GM21619 (cell line): ENCODE measurements around the gene RNF126.
"Not testable (repeated sequence)": the region's sequence is repeated elsewhere in the genome, so short reads cannot be mapped to it uniquely, and the experiment has no call there.

ENCODE experiments used
- ATAC-seq: cut with Tn5 transposase; IDR thresholded peaks from one replicate; pipeline ENCODE4 v1.9.1; 2021; ENCODE audit not compliant: unreplicated experiment

RNF126 gene

GRCh38 chr19:662962-663681 is at the start of gene RNF126:
Gene RNF126, minus strand, starts transcription at chr19:663214. Its CDS starts 93 bp downstream, at chr19:663121.
- peak; percentile 46 for ATAC-seq

DNA sequence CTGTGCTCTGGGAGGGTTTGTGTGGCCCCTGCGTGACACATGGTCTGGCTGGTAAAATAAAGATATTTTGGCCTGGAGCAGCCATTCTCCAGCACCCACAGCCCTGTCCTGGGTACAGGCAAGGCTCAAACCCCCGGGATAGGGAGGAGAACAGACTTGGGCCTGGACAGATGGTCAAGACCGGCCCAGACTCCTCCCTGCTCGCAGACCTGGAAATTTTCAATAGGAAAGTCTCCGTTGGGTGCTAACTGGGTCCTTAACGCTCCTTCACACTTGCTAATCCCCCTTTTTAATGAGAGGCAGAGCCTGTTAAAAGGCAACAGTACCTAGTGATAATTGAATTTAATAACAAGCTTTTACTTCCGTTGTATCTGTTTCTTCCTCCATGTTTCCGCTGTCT is 48.2 kb upstream of the RNF126 start:
- no peak for ATAC-seq

DNA sequence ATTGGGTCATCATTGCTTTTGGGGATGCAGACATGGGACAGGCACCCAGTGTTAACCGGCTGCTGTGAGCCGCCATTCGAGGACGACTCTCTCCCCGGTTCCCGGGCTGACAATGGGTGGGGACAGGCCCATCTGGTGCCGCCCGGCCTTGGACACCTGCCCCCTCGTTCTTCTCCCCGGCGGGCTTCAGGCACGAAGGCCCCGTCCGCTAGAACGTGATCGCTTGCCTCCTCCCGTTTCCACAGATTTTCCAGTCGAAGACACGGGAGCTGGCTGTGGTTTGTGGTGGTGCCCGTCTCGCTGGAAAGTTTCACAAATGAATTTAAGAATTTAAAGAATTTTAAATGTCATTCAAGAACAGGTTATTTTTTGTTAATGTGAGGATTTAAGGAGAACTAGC is 47.8 kb upstream of the RNF126 start:
- no peak for ATAC-seq

DNA sequence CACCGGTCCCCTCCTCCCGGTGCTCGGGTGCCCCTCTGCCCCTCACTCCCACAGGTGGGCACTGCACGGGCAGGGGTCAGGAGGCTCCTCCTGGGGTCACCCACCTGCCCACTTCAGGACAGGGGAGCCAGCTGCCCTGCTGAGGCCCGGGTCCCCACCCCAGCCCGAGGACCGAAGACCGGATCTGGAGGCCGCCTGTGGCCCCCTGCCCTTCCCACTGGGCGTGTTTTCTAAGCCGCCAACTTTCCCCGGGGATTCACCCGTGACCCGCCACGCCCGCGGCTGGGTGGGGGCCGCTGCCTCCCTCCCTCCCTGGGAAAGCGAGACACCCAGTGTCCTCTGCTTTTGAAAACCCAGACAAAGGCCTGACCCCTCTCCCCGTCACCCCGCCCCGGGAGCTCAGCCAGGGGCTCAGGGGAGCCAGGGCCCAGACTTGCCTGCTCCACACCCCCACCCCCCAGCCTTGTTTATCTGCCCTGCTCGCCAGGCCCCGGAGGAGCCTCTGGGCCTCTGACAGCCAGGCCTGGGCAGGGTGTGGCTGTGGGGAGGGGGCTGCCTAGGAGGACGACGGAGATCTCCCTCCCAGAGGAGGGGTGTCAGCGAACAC is 47.1 kb upstream of the RNF126 start:
- ATAC-seq = no peak

DNA sequence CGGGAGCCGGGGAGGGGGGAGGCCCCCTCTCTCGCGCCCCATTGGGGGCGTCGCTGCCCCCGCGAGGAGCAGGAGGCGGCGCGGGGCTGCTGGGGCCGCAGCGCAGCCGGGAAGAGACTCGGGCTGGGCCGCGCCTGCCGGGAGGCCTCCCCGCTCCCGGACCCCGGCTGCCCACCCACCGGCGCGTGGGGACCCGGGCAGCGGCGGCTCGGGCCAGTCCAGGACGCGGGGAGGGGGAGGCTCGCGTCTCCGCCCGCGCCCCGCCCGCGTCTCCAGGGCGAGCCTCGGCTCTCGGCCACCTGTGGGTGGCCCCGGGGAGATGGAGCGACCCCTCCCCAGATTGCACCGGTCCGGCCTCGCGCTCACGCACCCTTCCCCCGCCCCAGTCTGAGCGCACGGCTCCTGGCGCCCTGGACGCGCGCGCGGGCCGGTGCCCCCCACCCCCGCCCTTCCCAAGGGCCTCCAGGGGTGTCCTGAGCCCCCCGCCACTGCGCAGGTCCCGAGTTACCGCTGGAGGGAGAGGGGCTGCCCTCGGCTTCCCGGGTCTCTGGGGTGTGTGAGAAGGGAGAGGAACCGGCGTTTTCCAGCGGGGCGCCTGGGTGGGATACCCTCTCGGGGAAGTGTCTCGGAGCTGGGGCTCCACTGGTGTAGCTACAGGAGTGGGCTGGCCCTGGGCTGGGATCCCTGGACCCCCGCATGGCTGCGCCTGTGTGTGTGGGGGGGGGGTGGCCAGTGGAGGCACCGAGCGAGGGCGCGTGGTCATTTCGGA is 46.4 kb upstream of the RNF126 start:
- ATAC-seq = no peak

DNA sequence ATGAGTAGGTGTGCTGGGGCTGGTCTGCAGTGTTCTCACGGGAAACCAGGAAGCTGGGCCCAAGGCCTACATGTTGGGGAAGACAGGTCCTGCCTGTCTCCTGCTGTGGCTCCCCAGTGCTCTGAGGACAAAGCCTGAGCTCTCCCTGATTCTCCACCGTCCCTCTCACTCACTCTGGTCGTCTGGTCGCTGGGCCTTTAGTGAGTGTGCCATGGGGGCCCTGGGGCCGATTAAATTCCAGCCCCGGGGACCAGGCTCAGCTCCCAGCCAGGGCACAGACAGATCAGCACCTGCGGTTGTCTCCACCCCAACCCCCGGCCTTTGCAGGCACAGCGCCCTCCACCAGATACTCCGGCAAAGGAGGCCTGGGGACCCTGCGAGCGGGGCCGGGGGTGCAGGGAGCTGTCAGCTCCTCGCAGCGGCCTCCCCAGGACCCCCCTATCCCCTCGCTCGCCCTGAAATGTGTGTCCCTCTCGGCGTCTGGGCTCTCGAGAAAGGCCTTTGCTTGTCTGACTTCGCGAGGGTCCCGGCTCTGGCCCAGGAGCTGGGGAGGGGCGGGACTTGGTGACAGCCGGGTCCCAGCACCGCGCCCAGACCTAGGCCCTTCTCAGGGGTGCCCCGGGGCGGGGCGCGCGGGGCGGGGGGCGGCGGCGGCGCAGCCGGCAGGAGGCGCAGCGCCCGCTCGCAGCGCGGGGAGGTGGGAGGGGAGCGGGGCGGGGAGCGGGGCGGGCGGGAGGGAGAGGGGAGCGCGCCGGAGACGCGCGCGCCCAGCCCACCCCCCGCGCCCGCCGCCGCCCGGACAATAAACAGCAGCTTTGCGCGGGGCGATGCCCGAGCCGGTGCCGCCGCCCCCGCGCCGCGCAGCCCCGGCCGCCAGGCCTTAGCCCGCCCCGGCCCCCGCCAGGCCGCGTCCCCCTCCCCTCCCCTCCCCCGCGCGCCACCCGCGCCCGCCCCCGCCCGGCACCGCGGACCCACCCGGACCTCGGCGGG is 45.4 kb upstream of the RNF126 start, which contains the start of gene PALM:
TSS of gene PALM (plus strand) at position 782 of the 990 bp plus-strand sequence. CDS start 212 bp downstream, outside the sequence.
- ATAC-seq = no peak

- ATAC-seq = no peak
Observed at GRCh38 chr19:704447-704741, 41.4 kb upstream of the RNF126 start.

GRCh38 chr19:703651-704446 is 40.8 kb upstream of the RNF126 start:
- ATAC-seq = no peak

DNA sequence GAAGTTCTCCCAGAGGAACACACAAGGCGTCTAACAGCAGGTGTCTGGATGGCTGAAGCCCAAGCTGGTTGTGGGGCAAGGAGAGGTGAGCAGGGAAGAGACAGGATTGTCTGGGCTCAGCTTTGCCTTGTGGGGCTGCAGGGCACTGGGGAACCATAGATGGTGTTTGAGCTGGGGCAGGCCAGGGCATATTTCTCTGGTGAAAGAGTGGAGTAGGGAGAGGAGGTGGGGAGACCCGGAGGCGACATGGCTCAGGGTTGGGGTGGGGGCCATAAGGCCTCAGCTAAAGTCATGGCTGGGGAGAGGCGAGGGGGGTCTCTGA is 40.3 kb upstream of the RNF126 start:
- no peak for ATAC-seq

DNA sequence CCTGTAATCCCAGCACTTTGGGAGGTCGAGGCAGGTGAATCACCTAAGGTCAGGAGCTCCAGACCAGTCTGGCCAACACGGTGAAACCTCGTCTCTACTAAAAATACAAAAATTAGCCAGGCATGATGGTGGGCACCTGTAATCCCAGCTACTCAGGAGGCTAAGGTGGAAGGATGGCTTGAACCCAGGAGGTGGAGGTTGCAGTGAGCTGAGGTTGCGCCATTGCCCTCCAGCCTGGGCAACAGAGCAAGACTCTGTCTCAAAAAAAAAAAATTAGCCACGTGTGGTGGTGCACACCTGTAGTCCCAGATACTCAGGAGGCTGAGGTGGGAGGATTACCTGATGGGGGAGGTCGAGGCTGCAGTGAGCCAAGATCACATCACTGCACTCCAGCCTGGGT is 39.8 kb upstream of the RNF126 start:
- ATAC-seq = not testable (repeated sequence)

DNA sequence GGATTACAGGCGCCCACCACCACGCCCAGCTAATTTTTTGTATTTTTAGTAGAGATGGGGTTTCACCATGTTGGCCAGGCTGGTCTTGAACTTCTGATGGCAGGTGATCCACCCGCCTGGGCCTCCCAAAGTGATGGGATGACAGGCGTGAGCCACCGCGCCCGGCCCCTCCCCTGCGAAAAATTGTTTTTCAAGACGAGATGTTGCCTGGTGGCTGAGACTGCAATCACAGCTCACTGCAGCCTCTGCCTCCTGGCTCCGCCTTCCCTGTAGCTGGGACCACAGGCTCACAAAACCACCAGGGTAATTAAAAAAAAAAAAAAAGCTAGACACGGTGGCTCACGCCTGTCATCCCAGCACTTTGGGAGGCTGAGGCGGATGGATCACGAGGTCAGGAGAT is 36.9 kb upstream of the RNF126 start:
- ATAC-seq = not testable (repeated sequence)

DNA sequence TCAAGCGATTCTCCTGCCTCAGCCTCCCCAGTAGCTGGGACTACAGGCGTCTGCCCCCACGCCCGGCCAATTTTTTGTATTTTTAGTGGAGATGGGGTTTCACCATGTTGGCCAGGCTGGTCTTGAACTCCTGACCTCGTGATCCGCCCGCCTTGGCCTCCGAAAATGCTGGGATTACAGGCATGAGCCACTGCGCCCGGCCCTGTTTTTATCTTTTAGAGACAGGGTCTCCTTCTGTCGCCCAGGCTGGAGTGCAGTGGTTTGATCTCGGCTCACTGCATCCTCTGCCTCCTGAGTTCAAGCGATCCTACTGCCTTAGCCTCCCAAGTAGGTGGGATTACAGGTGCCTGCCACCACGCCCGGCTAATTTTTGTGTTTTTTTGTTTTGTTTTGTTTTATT is 35.5 kb upstream of the RNF126 start:
- not testable (repeated sequence) for ATAC-seq

- no peak for ATAC-seq
Observed at GRCh38 chr19:695352-695949, 32.4 kb upstream of the RNF126 start, which contains the start of gene PRSS57. Gene PRSS57, minus strand, starts transcription at chr19:695452. Its CDS starts 22 bp downstream, at chr19:695430.

GRCh38 chr19:694481-695351 is 31.7 kb upstream of the RNF126 start:
- no peak for ATAC-seq

- no peak for ATAC-seq
Observed at GRCh38 chr19:690203-690602, 27.2 kb upstream of the RNF126 start.

DNA sequence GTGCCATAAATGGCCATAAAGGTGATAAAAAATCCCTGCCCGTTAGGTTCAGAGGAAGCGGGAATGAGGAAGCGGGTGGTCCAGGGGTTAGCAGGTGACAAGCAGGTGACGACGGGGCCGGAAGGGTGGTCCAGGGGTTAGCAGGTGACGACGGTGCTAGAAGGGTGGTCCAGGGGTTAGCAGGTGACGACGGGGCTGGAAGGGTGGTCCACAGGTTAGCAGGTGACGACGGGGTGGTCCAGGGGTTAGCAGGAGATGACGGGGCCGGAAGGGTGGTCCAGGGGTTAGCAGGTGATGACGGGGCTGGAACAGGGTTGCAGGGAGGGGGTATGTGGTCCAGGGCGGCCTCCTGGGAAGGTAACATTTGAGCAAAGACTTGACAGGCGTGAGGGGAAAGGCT is 26.0 kb upstream of the RNF126 start:
- no peak for ATAC-seq

DNA sequence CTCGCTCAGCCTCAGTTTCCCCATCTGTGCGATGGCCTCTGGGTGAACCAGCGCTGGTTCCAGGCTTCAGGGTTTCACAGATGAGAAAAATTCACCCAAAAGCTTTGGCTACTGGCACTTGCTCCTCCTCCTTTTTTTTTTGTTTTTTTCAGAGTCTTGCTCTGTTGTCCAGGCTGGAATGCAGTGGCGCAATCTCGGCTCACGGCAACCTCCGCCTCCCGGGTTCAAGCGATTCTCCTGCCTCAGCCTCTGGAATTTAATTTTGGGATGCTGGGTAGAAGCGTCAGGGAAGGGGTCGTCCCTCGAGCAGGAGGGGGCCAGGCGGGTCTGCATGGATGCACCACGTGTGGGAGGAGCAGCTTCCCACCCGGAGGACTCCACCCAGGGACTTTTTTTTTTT is 25.2 kb upstream of the RNF126 start:
- no peak for ATAC-seq

DNA sequence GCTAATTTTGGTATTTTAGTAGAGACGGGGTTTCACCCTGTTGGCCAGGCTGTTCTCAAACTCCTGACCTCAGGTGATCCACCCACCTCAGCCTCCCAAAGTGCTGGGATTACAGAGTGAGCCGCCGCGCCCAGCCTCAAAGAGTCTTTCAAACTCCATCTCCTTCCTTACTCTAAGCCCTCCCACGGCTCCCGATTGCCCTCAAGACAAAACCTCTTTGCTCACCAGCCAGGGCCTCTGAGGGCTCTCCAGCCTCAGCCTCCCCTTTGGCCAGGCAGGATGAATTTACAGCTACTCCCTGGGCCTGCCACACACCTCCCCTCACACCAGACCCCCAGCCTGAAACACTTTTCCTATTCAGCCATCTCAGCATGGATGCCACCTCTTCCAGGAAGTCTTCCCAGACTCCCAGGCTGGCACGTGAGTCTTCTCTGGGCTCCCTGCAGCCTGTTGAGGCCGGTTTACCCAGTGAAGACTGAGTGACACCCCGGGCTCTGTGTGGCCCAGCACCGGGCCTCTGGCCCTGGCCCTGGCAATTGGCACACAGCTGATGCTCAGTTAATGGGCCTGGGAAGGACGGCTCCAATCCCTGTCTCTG is 24.7 kb upstream of the RNF126 start:
- ATAC-seq = no peak
